ENCODE measurements around the gene OR10A3.
"Not testable (repeated sequence)": the region's sequence is repeated elsewhere in the genome, so short reads cannot be mapped to it uniquely, and the experiment has no call there.

Gene OR10A3, protein sequence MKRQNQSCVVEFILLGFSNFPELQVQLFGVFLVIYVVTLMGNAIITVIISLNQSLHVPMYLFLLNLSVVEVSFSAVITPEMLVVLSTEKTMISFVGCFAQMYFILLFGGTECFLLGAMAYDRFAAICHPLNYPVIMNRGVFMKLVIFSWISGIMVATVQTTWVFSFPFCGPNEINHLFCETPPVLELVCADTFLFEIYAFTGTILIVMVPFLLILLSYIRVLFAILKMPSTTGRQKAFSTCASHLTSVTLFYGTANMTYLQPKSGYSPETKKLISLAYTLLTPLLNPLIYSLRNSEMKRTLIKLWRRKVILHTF

DNA sequence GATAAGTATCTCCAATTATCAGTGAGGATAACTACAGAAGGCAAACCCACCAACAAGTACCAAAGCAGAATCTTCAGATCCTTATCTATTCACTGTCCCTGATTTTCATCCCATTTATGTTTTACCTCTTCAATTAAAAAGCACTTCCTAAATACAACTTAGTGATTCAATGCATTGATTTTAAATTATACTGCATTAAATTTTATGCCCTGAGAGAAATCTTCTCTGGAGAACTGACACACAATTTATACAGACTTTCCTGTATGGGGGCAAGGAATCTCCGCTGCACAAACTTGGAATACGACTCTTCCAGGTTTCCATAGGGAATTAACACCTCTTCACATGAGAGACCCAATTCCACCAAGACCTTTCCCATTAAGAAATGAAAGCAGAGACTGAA, at the start of gene OR10A3:
OR10A3 (minus strand) TSS at position 101 of the 400 bp plus-strand sequence. CDS start 2,188 bp downstream, outside the sequence.
- in situ Hi-C loops (cut with HindIII; ENCODE audit: low sequenced_read_pairs): no loop called here

DNA sequence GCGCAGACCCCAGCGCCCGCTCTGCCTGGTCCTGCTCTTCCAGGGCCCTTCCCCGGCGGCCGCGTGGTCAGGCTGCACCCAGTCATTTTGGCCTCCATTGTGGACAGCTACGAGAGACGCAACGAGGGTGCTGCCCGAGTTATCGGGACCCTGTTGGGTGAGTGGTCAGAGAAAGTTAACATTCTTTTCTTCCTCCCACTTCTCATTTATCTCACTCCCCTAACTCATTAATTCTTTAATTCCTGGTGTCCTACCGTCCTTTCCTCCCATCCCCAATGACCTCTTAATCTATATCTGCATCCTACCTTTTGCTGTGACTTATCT, 46.0 kb upstream of the OR10A3 start:
- in situ Hi-C loops (cut with HindIII; ENCODE audit: low sequenced_read_pairs): not testable (repeated sequence)

DNA sequence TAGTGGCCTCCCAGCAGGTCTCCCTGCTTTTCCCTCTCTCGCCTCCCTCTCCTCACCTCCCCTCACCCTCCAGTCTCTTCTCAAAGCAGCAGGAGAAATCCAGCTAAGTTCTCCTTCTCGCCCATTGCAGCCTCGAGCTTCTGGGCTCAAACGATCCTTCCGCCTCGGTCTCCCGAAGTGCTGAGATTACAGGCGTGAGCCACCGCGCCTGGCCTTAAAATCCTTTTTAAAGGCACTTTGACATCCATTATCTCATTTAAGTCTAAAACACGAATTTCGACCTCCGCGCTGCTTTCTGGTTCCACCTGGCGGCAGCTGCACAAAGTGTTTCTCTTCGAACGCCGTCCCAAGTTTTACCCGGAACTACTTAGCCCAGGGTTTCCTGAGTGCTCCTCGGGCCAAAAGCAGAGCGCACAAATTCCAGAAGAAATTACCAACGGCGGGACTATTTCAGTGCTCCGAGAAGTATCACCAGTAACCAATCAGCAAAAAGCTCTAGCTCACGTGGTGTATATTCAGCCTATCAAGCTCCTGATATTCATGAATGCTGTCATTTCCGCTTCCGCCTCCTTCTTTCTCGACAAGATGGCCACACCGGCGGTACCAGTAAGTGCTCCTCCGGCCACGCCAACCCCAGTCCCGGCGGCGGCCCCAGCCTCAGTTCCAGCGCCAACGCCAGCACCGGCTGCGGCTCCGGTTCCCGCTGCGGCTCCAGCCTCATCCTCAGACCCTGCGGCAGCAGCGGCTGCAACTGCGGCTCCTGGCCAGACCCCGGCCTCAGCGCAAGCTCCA, 45.5 kb upstream of the OR10A3 start, which contains the start of gene EIF3F:
EIF3F (plus strand) TSS at position 570 of the 792 bp plus-strand sequence; CDS start at position 586, 16 bp downstream.
- in situ Hi-C loops (cut with HindIII; ENCODE audit: low sequenced_read_pairs): no loop called here

DNA sequence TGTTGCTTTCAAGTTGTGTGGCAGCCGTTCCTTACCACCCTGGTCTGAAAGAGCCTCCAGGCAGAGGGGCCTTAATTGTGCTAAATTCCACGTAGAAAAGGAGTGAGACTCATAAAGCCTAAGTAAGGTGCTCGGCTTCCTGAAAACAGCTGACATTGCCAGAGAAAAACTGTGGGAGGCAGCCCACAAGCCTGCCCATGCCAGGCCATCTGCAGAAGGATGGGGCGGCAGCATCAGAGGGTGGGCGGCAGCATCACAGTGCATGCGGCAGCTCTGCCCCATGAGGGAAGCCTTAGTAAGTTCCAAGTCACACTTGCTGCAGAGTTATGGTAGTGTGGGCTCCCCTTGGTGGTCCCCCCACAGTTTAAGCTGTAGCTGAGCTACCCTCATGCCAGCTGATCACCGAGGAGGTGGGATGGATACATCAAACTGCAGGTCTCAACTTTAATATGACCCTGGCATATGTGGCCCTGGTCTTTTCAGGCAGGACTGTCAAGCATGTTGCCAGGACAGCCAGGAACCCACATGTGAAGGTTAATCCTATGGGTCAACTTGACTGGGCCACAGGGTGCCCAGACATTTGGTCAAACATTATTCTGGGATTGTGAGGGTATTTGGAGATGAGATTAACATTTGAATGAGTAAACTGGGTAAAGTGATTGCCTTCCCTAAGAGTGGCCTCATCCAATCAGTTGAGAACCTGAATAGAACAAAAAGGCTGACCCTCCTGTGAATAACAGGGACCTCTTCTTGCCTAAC, 42.5 kb upstream of the OR10A3 start:
- in situ Hi-C loops (cut with HindIII; ENCODE audit: low sequenced_read_pairs): no loop called here

DNA sequence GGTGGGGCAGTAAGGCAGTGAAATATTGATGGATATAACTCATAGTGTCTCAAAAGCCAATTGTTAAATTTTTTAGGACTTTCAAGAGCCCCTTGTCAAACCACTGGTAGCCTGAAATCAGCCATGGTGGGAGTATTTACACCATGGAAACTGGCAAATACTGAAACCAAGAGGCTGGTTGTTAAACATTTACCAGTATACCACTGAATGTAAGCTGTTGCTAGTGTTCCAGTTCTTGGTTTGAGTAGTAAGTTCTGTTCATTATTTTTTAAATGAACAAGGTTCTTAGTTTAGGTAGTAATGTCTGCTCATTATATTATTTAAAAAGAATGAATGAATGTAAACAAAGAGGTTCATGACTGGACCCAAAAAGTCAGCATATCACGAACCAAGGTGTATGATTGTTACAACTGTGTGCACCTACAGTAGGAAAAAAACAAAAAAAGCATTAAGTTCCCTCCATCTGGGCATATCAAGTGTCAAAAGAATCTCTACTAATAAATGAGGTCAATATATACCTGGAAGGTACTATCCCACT, 41.1 kb upstream of the OR10A3 start:
- in situ Hi-C loops (cut with HindIII; ENCODE audit: low sequenced_read_pairs): no loop called here

DNA sequence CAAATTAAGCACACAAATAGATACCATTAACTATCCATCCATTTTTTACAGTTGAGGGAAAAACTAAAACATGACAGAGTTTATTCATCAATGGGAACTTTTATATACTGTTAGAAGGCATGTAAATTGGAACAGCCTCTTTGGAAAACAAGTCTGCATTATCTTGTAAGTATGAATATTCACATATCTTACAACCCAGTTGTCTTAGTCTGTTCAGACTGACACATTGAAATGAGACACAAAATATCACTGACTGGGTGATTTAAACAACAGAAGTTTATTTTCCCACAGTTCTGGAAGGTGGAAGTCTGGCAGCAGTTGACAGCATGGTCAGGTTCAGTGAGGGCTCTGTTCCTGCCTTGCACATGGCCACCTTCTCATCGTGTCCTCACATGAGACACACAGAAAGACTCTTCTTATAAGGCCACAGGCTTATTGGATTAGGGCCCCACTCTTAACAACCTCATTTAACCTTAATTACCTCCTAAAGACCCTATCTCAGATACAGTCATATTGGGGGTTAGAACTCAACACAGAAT, 40.2 kb upstream of the OR10A3 start:
- in situ Hi-C loops (cut with HindIII; ENCODE audit: low sequenced_read_pairs): no loop called here

DNA sequence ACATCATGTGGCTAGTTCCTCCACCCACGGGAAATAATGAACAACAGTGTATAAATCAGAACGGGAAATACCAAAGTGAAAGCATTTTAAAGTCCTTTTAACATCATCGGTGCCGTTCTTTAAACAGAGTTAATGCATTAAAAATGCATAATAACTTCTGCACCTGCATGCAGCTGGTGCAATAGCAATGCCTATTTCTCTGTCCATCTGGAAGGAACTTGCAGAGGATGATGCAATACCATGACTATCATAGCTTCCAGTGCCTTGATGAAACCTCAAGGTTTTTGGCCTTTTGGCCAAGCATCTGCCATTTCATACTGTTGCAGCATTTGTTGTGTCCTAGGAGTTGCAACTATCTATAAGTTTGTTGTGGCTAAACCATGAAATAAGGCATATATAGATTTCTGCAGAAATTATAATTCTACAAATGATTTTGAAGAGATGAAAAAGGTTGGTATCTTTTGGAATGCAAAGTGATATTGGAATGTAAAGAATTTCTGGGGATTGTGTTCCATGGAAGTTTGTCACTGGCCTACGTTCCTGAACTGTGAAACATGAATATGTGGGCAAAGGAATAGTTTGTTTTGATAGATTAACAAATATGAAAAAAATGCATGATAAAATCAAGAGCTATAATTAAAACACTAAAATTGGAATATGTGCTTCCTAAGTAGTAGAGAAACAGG, 35.9 kb upstream of the OR10A3 start:
- in situ Hi-C loops (cut with HindIII; ENCODE audit: low sequenced_read_pairs): no loop called here

DNA sequence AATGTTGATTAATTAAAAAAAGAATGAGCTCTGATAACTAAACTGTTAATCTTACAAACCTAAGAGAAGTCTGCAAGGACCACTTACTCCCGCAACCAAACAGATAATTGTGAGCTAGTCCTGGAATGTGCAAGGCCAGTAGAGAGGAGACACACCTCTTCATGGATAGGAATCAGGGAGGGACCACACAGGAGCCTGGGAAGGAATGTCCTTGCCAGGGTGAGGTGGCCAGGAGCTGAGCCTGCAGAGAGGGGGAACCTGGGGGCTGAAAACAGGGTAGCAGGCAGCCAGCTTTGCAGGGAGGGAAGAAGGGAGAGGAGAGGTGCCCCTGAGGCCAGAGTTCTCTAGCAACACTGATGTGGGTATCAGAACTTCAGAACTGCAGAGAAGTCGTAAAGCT, 33.2 kb upstream of the OR10A3 start:
- in situ Hi-C loops (cut with HindIII; ENCODE audit: low sequenced_read_pairs): no loop called here

DNA sequence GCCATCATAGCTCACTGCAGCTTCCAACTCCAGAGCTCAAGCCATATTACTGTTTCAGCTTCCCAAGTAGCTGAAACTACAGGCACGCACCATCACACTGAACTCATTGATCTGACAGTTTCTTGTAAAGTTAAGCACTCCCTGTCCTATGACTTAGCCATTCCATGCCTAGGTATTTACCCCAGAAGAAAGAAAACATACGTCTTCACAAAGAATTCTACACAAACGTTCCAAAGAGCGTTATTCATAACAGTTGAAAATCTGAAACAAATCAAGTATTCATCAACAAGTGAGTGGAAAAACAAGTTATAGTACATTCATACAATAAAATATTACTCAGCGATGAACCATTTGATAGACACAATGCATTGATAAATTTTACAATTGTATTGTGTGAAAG, 31.5 kb upstream of the OR10A3 start:
- in situ Hi-C loops (cut with HindIII; ENCODE audit: low sequenced_read_pairs): no loop called here

DNA sequence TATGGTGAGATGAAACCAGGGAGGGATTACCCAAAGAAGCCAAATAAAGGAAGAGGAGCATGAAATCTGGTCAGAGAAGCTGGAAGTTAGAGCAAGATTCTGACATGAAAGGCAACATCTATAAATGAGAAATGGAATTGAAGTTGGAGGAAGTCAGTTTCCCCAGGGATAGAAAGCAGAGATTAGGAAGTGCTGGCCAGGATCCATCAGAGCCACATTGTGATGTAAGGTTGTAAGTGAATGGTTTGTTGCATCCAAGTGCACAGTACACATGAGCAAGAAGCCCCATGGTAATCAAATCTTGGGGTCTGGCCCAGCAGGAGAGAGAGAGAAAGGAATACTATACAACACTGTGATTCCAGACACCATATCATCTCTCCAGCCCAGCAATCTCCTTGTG, 30.3 kb upstream of the OR10A3 start:
- in situ Hi-C loops (cut with HindIII; ENCODE audit: low sequenced_read_pairs): no loop called here

DNA sequence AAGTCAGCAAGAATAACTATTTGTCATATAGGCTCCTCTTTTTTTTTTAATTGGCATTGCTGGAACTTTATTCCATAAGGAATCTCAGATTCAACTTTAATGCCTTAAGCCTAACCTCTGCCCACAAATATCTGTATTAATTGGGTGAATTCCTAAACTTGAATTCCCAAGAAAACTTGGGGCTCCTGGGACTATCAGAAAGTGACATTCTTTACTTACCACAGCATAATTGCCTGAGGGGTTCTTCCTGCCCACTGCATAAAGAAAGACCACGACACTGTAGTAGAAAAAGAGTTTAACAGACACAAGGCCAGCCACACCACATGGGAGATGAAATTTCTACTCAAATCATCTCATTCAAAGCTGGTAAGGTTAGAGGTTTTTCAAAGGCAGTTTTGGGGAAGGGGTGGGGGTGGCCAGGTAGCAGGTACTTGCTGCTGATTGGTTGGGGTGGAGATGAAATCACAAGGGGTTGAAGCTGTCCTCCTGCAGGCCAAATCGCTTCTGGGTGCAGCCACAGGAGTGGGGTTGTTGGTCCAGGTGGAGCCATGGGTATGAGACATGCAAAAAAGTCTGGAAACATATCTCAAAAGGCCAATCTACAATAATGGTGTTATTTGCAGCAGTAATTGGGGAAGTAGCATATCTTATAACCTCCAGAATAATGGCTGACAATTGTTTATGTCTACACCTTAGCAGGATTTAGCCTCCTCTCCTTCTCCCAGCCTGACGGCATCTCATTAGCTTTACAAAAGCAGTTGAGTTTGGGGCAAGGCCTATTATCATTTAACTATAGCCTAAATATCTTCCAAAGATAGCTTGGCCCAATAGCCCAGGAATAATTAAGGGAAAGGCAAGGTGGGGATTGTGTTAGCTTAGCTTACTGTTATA, 28.5 kb upstream of the OR10A3 start:
- in situ Hi-C loops (cut with HindIII; ENCODE audit: low sequenced_read_pairs): loop anchor here (5.0 kb wide), 2 partner anchors 63 to 113 kb away; no protein-coding TSS in a partner anchor

DNA sequence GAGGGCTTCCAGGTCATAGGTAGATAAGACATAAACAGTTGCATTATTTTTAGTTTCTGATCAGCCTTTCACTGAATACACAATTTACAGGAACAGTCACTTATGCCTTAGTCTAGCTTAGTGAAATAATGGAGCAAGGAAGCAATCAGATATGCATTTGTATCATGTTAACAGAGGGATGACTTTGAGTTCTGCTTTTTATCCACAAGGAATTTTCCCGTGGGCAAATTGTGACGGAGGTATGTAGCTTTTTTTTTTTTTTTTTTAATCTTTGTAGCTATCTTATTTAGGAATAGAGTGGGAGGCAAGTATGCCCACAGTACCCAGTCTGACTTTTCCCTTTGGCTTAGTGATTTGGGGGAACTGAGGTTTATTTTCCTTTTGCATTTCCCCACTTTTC, 27.2 kb upstream of the OR10A3 start:
- in situ Hi-C loops (cut with HindIII; ENCODE audit: low sequenced_read_pairs): loop anchor here (5.0 kb wide), 2 partner anchors 61 to 111 kb away; no protein-coding TSS in a partner anchor

DNA sequence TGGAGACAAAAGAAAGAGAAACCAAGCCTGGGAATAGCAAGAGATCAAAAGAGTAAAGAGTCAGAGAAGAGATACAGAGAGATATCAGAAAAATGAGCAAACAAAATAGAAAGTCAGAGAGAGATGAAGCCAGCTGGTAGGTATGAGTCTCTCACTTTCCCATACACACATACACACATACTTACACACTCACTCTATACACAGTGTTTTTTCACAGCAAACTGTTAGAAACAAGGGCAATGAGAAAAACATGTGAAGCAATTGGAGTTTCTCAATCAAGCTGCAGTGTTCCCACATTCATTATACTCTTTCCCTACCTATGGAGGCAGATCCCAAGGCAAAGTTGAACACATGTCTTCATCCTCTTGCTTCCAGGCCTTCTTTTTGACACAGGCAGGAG, 26.3 kb upstream of the OR10A3 start:
- in situ Hi-C loops (cut with HindIII; ENCODE audit: low sequenced_read_pairs): loop anchor here (5.0 kb wide), 2 partner anchors 61 to 111 kb away; no protein-coding TSS in a partner anchor

DNA sequence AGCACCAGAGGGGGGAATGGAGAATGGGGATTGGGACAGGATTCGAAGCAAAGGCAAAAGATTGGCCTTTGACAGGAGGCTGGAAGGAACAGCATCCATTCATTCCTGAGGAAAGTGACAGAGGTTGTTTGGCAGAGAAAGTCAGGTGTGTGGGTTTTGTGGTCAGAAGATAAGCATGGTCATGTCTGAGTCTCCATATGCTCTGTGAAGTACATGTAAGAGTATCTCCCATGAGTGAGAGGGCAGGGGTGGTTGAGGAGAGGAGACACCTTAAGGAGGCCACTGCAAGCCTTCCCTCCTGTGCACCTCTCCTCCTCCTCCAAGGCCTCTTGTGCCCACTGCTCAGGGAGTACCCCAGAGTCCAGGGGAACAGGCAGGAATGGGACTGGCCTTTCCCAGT, 25.6 kb upstream of the OR10A3 start:
- in situ Hi-C loops (cut with HindIII; ENCODE audit: low sequenced_read_pairs): loop anchor here (5.0 kb wide), 2 partner anchors 60 to 110 kb away; no protein-coding TSS in a partner anchor

DNA sequence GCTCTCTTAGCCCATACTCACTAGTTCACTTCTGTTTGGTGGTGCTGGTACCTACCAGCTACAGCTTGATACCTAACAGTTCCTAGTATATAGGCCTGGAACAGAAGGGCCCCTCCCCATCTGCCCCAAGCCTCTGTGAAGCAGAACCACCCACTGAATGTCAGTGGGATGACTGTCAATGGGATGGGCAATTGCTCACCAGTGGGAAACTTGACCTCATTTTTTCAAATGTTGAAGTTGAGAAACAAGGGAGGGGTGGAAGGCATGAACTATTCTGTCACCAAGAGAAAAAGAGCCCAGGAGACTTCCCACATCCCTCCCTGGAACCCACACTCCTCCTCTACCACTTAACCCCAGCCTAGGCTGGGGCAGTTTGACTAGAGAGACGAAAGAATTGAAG, 23.9 kb upstream of the OR10A3 start, which contains the start of gene NLRP10:
NLRP10 (minus strand) TSS at position 62 of the 400 bp plus-strand sequence. CDS start 1,952 bp downstream, outside the sequence.
- in situ Hi-C loops (cut with HindIII; ENCODE audit: low sequenced_read_pairs): loop anchor here (5.0 kb wide), 2 partner anchors 58 to 108 kb away; no protein-coding TSS in a partner anchor

DNA sequence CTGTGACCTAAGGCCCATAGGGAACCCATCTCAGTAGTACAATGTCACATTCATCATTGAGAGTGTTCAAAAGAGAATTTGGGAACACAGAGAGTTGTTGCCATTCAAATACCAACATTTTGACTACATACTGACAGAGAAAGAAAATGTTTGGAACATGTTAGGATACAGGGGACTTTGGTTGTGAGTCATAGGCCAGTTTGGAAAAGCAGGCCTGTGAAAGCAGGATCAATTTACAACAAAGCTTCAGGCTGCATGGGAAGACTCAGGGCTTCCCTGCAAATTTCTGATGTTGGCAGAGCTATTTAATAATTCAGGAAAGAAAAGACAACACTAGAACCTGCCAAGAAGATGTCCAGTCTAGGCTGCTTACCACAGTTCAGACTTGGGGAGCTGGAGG, 23.4 kb upstream of the OR10A3 start:
- in situ Hi-C loops (cut with HindIII; ENCODE audit: low sequenced_read_pairs): loop anchor here (5.0 kb wide), 2 partner anchors 58 to 108 kb away; no protein-coding TSS in a partner anchor

DNA sequence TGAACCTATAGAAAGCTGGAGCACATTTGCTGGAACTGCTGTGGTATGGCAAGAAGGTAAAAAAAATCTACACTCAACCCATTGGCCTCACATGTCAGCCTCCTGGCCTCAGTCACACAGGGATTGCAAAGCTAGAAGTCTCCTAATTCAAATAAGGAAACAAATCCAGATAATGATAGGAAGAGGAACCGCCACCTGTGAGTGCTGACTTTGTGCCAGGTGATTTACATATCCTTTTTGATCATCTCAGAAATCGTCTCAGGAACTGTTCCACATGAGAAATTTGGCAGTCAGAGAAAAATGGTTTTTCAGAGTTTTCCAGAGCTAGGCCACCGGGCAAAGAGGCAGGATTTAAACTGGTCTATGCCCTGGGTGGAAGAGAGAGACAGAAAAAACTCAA, 22.8 kb upstream of the OR10A3 start:
- in situ Hi-C loops (cut with HindIII; ENCODE audit: low sequenced_read_pairs): no loop called here

DNA sequence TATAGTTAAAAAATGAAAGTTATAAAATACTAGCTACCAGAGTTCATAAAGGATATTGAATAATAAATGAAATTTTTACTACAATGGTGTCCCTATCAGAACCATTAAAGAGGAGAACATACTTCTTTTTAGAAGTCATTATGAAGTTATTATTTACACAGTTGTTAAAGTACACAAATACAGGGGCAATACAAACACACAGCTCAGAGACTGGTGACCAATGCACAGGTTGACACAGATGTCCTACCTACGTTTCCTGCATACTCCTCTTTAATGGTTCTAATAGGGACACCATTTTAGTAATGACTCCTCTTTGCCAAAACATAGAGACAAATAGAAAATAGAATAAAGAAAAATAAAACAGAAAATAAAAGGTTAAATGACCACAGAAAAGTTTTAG, 13.7 kb upstream of the OR10A3 start:
- in situ Hi-C loops (cut with HindIII; ENCODE audit: low sequenced_read_pairs): no loop called here

DNA sequence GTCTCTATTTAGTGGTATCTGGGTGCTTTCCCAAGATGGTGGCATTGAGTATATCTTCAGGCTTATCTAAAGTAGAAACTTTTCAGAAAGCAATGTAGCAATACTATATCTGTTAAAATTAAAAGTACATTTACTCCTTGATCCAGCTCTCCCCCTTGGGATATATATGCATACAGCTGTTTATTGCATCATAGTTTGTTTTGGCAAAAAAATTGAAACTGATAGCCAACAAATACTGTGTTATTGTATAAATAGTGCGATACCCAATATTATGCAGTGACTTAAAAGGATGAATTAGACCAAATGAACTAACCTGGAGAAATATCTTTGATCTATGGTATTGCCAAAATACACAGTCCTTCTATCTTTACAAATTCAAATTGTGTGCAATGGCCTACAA, 8.4 kb upstream of the OR10A3 start:
- in situ Hi-C loops (cut with HindIII; ENCODE audit: low sequenced_read_pairs): no loop called here
